ENCODE results near the gene TSPEAR.
"Not testable (repeated sequence)": the region's sequence is repeated elsewhere in the genome, so short reads cannot be mapped to it uniquely, and the experiment has no call there.

The TSPEAR gene

GRCh38 chr21:44564886-44565598 lies 146.3 kb downstream of the TSPEAR start:
- Histone ChIP-seq H3K36me3 (ENCODE audit: control insufficient read depth, insufficient read depth, low read length) (no peaks in the 10 kb centered on the region), H3K4me3 (replicated peaks; ENCODE audit: low read depth, low read length) (no peak overlapping the region), H3K27me3 (replicated peaks; ENCODE audit: control insufficient read depth, insufficient read depth, low read length) (no peaks in the 10 kb centered on the region)
- TF ChIP-seq CTCF (IDR thresholded peaks at IDR 0.05; ENCODE audit: insufficient read depth, low read length, poor library complexity, severe bottlenecking) = no peak
- no peak for DNase-seq (ENCODE audit: extremely low read depth, insufficient read length)

- H3K4me3 ChIP-seq (replicated peaks; ENCODE audit: low read depth, low read length) = no peak overlapping the region
- no peaks in the 10 kb centered on the region for H3K36me3 ChIP-seq (ENCODE audit: control insufficient read depth, insufficient read depth, low read length)
- DNase-seq (ENCODE audit: extremely low read depth, insufficient read length) = no peak
- no peaks in the 10 kb centered on the region for H3K27me3 ChIP-seq (replicated peaks; ENCODE audit: control insufficient read depth, insufficient read depth, low read length)
- TF ChIP-seq CTCF (IDR thresholded peaks at IDR 0.05; ENCODE audit: insufficient read depth, low read length, poor library complexity, severe bottlenecking) = no peak
Measured at GRCh38 chr21:44564099-44564498, 147.3 kb downstream of the TSPEAR start.

GRCh38 chr21:44558695-44559094 lies 152.7 kb downstream of the TSPEAR start, which contains the start of gene KRTAP10-3:
Gene KRTAP10-3, minus strand, starts transcription at chr21:44558795. Its CDS starts 80 bp downstream, at chr21:44558715.
- TF ChIP-seq CTCF (IDR thresholded peaks at IDR 0.05; ENCODE audit: insufficient read depth, low read length, poor library complexity, severe bottlenecking) = no peak
- H3K4me3 ChIP-seq (replicated peaks; ENCODE audit: low read depth, low read length) = no peak within 1 kb of the TSS
- H3K27me3 ChIP-seq (replicated peaks; ENCODE audit: control insufficient read depth, insufficient read depth, low read length) = no peaks in the 10 kb centered on the region
- no peaks in the 10 kb centered on the region for H3K36me3 ChIP-seq (ENCODE audit: control insufficient read depth, insufficient read depth, low read length)
- DNase-seq (ENCODE audit: extremely low read depth, insufficient read length) = no peak

- not testable (repeated sequence) for H3K36me3 ChIP-seq (ENCODE audit: control insufficient read depth, insufficient read depth, low read length); DNase-seq (ENCODE audit: extremely low read depth, insufficient read length); H3K27me3 ChIP-seq (replicated peaks; ENCODE audit: control insufficient read depth, insufficient read depth, low read length); H3K4me3 ChIP-seq (replicated peaks; ENCODE audit: low read depth, low read length)
Measured at GRCh38 chr21:44558329-44558675, 153.1 kb downstream of the TSPEAR start.

- no peak for TF ChIP-seq CTCF (IDR thresholded peaks at IDR 0.05; ENCODE audit: insufficient read depth, low read length, poor library complexity, severe bottlenecking)
- DNase-seq (ENCODE audit: extremely low read depth, insufficient read length) = no peak
- no peaks in the 10 kb centered on the region for H3K27me3 ChIP-seq (replicated peaks; ENCODE audit: control insufficient read depth, insufficient read depth, low read length)
- no peak overlapping the region for H3K4me3 ChIP-seq (replicated peaks; ENCODE audit: low read depth, low read length)
- no peaks in the 10 kb centered on the region for H3K36me3 ChIP-seq (ENCODE audit: control insufficient read depth, insufficient read depth, low read length)
Measured at GRCh38 chr21:44557491-44558328, 153.7 kb downstream of the TSPEAR start.

GRCh38 chr21:44556879-44557278 lies 154.5 kb downstream of the TSPEAR start:
- TF ChIP-seq CTCF (IDR thresholded peaks at IDR 0.05; ENCODE audit: insufficient read depth, low read length, poor library complexity, severe bottlenecking) = no peak
- DNase-seq (ENCODE audit: extremely low read depth, insufficient read length) = no peak
- H3K36me3 ChIP-seq (ENCODE audit: control insufficient read depth, insufficient read depth, low read length) = no peaks in the 10 kb centered on the region
- no peak overlapping the region for H3K4me3 ChIP-seq (replicated peaks; ENCODE audit: low read depth, low read length)
- H3K27me3 ChIP-seq (replicated peaks; ENCODE audit: control insufficient read depth, insufficient read depth, low read length) = no peaks in the 10 kb centered on the region

All from GM06990 (cell line).